ENCODE measurements around the gene APOD.

Gene APOD

DNA sequence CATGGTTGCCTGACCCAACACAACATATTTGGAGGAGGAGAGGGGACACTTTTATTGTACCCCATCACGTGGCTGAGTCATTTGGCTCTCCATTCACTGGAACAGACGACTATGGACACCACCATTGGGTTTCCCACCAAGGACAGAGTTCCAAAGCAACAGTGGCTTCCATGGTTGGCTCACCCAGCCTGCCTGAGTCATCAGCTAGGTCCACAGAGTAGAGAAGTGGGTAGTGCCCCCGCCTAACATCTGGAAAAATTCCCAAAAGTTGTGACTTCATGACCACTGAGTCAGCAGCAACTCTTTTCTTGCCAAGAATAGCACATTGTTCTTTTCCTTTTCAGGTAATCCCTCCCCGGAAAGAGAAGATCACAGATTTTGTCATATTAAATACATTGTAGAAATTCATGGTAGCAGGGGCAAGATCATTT, 37.6 kb downstream of the APOD start:
- no peak for TF ChIP-seq FOXM1 (IDR thresholded peaks at IDR 0.05; ENCODE audit: borderline replicate concordance)
- TF ChIP-seq L3MBTL2 (conservative IDR thresholded peaks at IDR 0.05): no peak
- TF ChIP-seq CTBP1 (IDR thresholded peaks at IDR 0.05; ENCODE audit: borderline replicate concordance): no peak
- no peak for TF ChIP-seq TARDBP (IDR thresholded peaks at IDR 0.05)
- CTCF ChIA-PET: no interaction called here
- DNase-seq (ENCODE audit: extremely low spot score): no peak
- POLR2A ChIA-PET: no interaction called here

DNA sequence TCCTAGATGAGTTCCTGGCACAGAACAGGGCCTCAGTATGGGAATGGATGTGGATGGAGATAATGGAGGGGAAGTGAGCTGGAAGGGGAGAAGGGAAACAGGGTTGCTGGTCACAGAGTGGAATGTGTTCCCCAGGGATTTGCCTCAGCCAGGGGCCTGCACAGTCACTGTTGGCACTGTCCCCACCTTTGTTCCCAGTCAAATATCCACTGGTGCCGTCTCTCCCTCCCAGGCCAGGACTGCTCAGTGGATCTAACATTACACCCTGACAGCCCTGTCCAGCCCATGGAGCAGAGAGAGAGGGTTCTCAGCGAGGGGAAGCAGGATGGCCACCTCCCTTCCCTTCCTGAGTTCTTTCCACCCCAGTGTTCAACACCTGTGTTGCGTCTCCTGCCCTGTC, 39.1 kb downstream of the APOD start:
- POLR2A ChIA-PET: no interaction called here
- TF ChIP-seq CTBP1 (IDR thresholded peaks at IDR 0.05; ENCODE audit: borderline replicate concordance): no peak
- no peak for TF ChIP-seq SP1 (IDR thresholded peaks at IDR 0.05)
- no peak for TF ChIP-seq HDGF (IDR thresholded peaks at IDR 0.05; ENCODE audit: borderline replicate concordance)
- TF ChIP-seq NFRKB (IDR thresholded peaks at IDR 0.05): no peak
- no peak for TF ChIP-seq ZNF384 (IDR thresholded peaks at IDR 0.05)
- no peak for TF ChIP-seq LEF1 (IDR thresholded peaks at IDR 0.05; ENCODE audit: borderline replicate concordance)
- no peak for TF ChIP-seq BHLHE40 (IDR thresholded peaks at IDR 0.05; ENCODE audit: borderline replicate concordance)
- TF ChIP-seq L3MBTL2 (conservative IDR thresholded peaks at IDR 0.05): no peak
- TF ChIP-seq SUZ12 (IDR thresholded peaks at IDR 0.05): no peak
- TF ChIP-seq TARDBP (IDR thresholded peaks at IDR 0.05): no peak
- TF ChIP-seq FOXA1 (IDR thresholded peaks at IDR 0.05): no peak
- TF ChIP-seq ELF4 (IDR thresholded peaks at IDR 0.05): no peak
- TF ChIP-seq FOXM1 (IDR thresholded peaks at IDR 0.05; ENCODE audit: borderline replicate concordance): no peak
- no peak for TF ChIP-seq FOXK2 (IDR thresholded peaks at IDR 0.05)
- TF ChIP-seq, protein P1, sequence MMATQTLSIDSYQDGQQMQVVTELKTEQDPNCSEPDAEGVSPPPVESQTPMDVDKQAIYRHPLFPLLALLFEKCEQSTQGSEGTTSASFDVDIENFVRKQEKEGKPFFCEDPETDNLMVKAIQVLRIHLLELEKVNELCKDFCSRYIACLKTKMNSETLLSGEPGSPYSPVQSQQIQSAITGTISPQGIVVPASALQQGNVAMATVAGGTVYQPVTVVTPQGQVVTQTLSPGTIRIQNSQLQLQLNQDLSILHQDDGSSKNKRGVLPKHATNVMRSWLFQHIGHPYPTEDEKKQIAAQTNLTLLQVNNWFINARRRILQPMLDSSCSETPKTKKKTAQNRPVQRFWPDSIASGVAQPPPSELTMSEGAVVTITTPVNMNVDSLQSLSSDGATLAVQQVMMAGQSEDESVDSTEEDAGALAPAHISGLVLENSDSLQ (IDR thresholded peaks at IDR 0.05): no peak
- TF ChIP-seq ARNT (IDR thresholded peaks at IDR 0.05): no peak
- DNase-seq (ENCODE audit: extremely low spot score): no peak
- CTCF ChIA-PET: no interaction called here

DNA sequence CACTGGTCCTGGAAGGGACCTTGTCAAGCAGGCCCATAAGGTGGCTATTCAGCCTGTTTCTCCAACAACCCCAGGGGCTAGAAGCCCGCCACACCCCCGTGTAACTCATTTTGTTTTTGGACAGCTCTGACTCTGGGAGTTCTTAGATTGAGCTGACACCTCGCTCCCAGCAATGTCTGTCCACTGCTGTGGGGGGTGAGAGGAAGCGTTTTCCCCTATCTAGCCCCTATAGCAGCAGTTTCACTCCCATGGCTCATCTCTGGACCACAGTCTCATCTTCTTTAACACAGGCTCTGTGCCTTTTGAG, 39.6 kb downstream of the APOD start:
- POLR2A ChIA-PET: no interaction called here
- CTCF ChIA-PET: no interaction called here
- no peak for DNase-seq (ENCODE audit: extremely low spot score)
- TF ChIP-seq FOXA1 (IDR thresholded peaks at IDR 0.05) (no peak), SUZ12 (IDR thresholded peaks at IDR 0.05) (no peak), LEF1 (IDR thresholded peaks at IDR 0.05; ENCODE audit: borderline replicate concordance) (no peak), BHLHE40 (IDR thresholded peaks at IDR 0.05; ENCODE audit: borderline replicate concordance) (no peak), ARNT (IDR thresholded peaks at IDR 0.05) (no peak), SP1 (IDR thresholded peaks at IDR 0.05) (no peak), TARDBP (IDR thresholded peaks at IDR 0.05) (no peak), ELF4 (IDR thresholded peaks at IDR 0.05) (no peak), CTBP1 (IDR thresholded peaks at IDR 0.05; ENCODE audit: borderline replicate concordance) (no peak), L3MBTL2 (conservative IDR thresholded peaks at IDR 0.05) (no peak), NFRKB (IDR thresholded peaks at IDR 0.05) (no peak), HDGF (IDR thresholded peaks at IDR 0.05; ENCODE audit: borderline replicate concordance) (no peak), FOXK2 (IDR thresholded peaks at IDR 0.05) (no peak), ZNF384 (IDR thresholded peaks at IDR 0.05) (no peak), FOXM1 (IDR thresholded peaks at IDR 0.05; ENCODE audit: borderline replicate concordance) (no peak)
- TF ChIP-seq, protein P1 (IDR thresholded peaks at IDR 0.05): no peak

DNA sequence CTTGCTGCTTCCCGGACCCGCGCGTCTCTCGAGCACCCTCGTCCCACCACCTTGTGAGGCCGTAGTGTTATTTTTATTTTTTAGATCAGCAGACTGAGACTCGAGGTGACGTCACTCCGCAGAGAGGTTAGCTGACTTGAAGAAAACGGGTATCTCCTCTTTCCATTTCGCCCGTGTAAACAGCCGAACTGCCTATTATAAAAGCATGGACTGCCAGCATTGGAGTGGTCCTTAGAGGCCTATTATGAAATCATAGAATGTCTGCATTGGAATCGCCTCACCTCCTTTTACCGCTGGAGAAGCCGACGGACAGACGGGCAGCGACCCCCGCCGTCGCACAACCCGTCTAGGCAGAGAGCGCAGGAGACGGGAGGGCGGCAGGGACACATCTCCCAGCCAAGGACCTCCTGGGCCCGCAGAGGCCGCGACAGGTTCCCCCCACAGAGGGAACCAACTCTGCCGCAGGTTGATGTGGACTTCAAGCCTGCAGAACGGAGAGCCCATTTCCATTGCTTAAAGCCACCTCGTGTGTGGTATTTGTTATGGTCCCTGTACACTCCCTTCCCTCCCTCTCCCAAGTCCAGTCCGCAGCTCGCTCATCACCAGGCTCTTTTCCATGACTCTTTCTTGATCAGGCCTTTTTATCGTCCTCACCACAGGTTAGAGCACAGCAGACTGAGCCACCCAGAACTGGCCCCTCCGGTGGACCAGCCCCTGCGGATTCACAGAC, 40.1 kb downstream of the APOD start:
- no peak for TF ChIP-seq ZNF384 (IDR thresholded peaks at IDR 0.05)
- TF ChIP-seq FOXA1 (IDR thresholded peaks at IDR 0.05): no peak
- no peak for TF ChIP-seq HDGF (IDR thresholded peaks at IDR 0.05; ENCODE audit: borderline replicate concordance)
- TF ChIP-seq ARNT (IDR thresholded peaks at IDR 0.05): no peak
- TF ChIP-seq CTBP1 (IDR thresholded peaks at IDR 0.05; ENCODE audit: borderline replicate concordance): no peak
- TF ChIP-seq NFRKB (IDR thresholded peaks at IDR 0.05): no peak
- TF ChIP-seq LEF1 (IDR thresholded peaks at IDR 0.05; ENCODE audit: borderline replicate concordance): no peak
- no peak for TF ChIP-seq SP1 (IDR thresholded peaks at IDR 0.05)
- no peak for TF ChIP-seq FOXK2 (IDR thresholded peaks at IDR 0.05)
- TF ChIP-seq BHLHE40 (IDR thresholded peaks at IDR 0.05; ENCODE audit: borderline replicate concordance): no peak
- no peak for TF ChIP-seq L3MBTL2 (conservative IDR thresholded peaks at IDR 0.05)
- no peak for TF ChIP-seq FOXM1 (IDR thresholded peaks at IDR 0.05; ENCODE audit: borderline replicate concordance)
- TF ChIP-seq, protein P1 (IDR thresholded peaks at IDR 0.05): no peak
- TF ChIP-seq ELF4 (IDR thresholded peaks at IDR 0.05): no peak
- no peak for TF ChIP-seq TARDBP (IDR thresholded peaks at IDR 0.05)
- TF ChIP-seq SUZ12 (IDR thresholded peaks at IDR 0.05): no peak
- POLR2A ChIA-PET: interaction anchor here (0.6 to 1.6 kb wide), 5 partner anchors 9 to 40 kb away, joined by 4 to 10 read pairs (median 5); partner anchors contain the start of gene APOD
- DNase-seq (ENCODE audit: extremely low spot score): no peak
- CTCF ChIA-PET: interaction anchor here (0.6 to 0.7 kb wide), 2 partner anchors 272 to 655 kb away, joined by 3 to 4 read pairs; partner anchors contain the start of gene XXYLT1

DNA sequence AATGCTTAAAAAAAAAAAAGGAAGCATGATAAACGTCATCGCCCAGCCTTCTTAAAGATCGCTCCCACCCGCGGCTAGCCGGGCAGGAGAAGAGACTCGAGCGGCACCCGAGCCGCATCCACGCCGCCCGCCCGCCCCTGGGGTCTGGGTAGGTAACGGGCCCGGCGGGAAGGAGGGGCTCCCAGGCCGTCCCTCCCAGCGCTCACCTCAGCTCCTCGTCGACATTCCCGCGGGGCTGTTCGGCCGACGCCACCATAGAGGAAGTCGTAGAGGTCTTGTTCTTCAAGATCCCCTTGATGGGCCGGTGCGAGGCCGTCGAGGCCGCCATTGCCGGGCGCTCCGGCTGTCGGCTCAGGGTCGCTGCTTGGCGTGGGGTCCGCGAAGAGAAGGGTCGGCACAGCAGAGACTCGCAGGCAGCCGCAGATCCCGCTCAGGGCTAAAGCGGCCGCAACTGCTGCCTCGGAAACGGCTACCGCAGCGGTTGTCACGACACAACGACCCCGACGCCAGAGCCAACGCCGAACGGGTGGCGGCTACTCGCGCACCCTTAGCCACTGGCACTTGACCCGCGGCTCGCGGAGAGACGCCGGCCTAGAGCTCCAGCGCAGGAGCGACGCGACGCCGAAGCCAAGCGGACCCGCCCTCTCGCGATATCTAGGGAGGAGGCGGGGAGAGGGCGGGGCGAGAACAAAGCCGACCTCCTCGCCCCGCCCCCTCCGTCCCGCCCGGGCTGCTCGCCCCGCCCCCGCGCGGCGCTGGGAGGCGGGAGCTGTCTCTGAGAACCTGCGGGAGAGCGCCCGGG, 40.8 kb downstream of the APOD start, which contains the start of gene PPP1R2:
TSS of gene PPP1R2 (minus strand) at position 628 of the 802 bp plus-strand sequence. CDS start at position 328, 300 bp downstream.
- TF ChIP-seq NFRKB (IDR thresholded peaks at IDR 0.05) (no peak), ARNT (IDR thresholded peaks at IDR 0.05) (no peak), CTBP1 (IDR thresholded peaks at IDR 0.05; ENCODE audit: borderline replicate concordance) (no peak), SUZ12 (IDR thresholded peaks at IDR 0.05) (no peak), LEF1 (IDR thresholded peaks at IDR 0.05; ENCODE audit: borderline replicate concordance) (no peak), FOXK2 (IDR thresholded peaks at IDR 0.05) (no peak), BHLHE40 (IDR thresholded peaks at IDR 0.05; ENCODE audit: borderline replicate concordance) (no peak), SP1 (IDR thresholded peaks at IDR 0.05) (no peak), ZNF384 (IDR thresholded peaks at IDR 0.05) (no peak), FOXM1 (IDR thresholded peaks at IDR 0.05; ENCODE audit: borderline replicate concordance) (no peak), ELF4 (IDR thresholded peaks at IDR 0.05) (no peak)
- TF ChIP-seq, protein P1 (IDR thresholded peaks at IDR 0.05): no peak
- POLR2A ChIA-PET: interaction anchor here (0.6 to 1.6 kb wide), 7 partner anchors 10 to 101 kb away, joined by 4 to 10 read pairs (median 4); partner anchors contain the start of gene APOD
- CTCF ChIA-PET: interaction anchor here (0.7 kb wide), 1 partner anchor 272 kb away, joined by 4 read pairs; the partner anchor contains the start of gene XXYLT1
- peak; percentile 89 for DNase-seq (ENCODE audit: extremely low spot score)

Measured in HEK293T (cell line).